Left lung (tissue), 10 donors: ENCODE data around the gene ZSCAN22. TPM values are rescaled to one million over a fixed set of nuclear protein-coding genes. Genes with fewer than 3 reads are reported as not detected.

Experiments used
- ATAC-seq: fragments of 200-7000 bp; cut with Tn5 transposase; one replicate; pipeline ENCODE4 v1.9.1; 2020; ENCODE audit warnings: moderate library complexity
- DNase-seq, 4 donors: peaks; one replicate each; pipeline ENCODE4 v3.0.0-alpha.2; 2013 to 2020
- H3K27ac ChIP-seq, 2 donors: fragments of 200-600 bp; sonication (generic) in 1 of 2; one replicate each; pipeline versions ENCODE4 v1.5.0 to v1.8.0; 2020 to 2021
- H3K27me3 ChIP-seq, 2 donors: fragments of 200-600 bp; sonication (generic) in 1 of 2; one replicate each; pipeline versions ENCODE4 v1.5.0 to v1.8.0; 2020 to 2021
- H3K36me3 ChIP-seq, 2 donors: fragments of 200-600 bp; sonication (generic) in 1 of 2; one replicate each; pipeline versions ENCODE4 v1.5.0 to v1.8.0; 2020 to 2021
- H3K4me1 ChIP-seq, 2 donors: fragments of 200-600 bp; one replicate each; pipeline ENCODE4 v1.8.0; 2021
- H3K4me3 ChIP-seq, 2 donors: fragments of 200-600 bp; sonication (generic) in 1 of 2; one replicate each; pipeline versions ENCODE4 v1.5.0 to v1.8.0; 2020 to 2021; ENCODE audit warnings: mild to moderate bottlenecking in 1 of 2
- H3K9me3 ChIP-seq, 2 donors: fragments of 200-600 bp; sonication (generic) in 1 of 2; one replicate each; pipeline versions ENCODE4 v1.5.0 to v1.8.0; 2020 to 2021
- CTCF ChIP-seq, 2 donors: fragments of 200-600 bp; sonication (generic) in 1 of 2; IDR thresholded peaks; one replicate each; pipeline versions ENCODE4 v1.5.0 to v1.8.0; 2021; ENCODE audit warnings: antibody characterized with exemption in 2 of 2
- intact Hi-C, 2 donors: fragments of 100-400 bp; cut with DNase I; formaldehyde crosslinking; loops; one replicate each; pipeline versions ENCODE4 v1.11.2 to v1.14.2; 2022
- polyA plus RNA-seq, 6 donors: library from polyadenylated mRNA; unstranded; fragments of 120-200 nt; gene quantifications; one replicate each; pipeline ENCODE4 v1.2.1, GENCODE V29; 2013; ENCODE audit not compliant: insufficient read length in 6 of 6
- total RNA-seq, 2 donors: library from RNA; stranded (reverse); fragmentation: NEBNext Ultra II Directional; extraction: Animal tissue kit (Norgen Biotek cat#: 25700); gene quantifications; one replicate each; pipeline ENCODE4 v1.2.1, GENCODE V29; 2021
- donor health status: DM: no; HTN: yes; CAD: no.
- donor health status: DM: no; HTN: no; CAD: no.

ZSCAN22 gene
- total and polyA plus RNA-seq, 8 donors = 3.4 to 5.0 (median 4.0) TPM

- H3K36me3 ChIP-seq = no peaks in the 10 kb centered on the region
- H3K9me3 ChIP-seq = no peaks in the 10 kb centered on the region
- TF ChIP-seq CTCF (IDR thresholded peaks at IDR 0.05) = no peak
- ATAC-seq (no peak), DNase-seq (peak in 1 of 4 donors; percentile 61)
- H3K4me3 ChIP-seq = no peak overlapping the region
- no peaks in the 10 kb centered on the region for H3K27me3 ChIP-seq
- no peak overlapping the region for H3K27ac ChIP-seq
- intact Hi-C loops = no loop called here
- H3K4me1 ChIP-seq = peaks cover under 1 to 15% of the 10 kb centered on the region in 2 donors
Measured at GRCh38 chr19:58366585-58367430, 40.0 kb downstream of the ZSCAN22 start.

GRCh38 chr19:58367698-58368454, 41.1 kb downstream of the ZSCAN22 start:
- H3K36me3 ChIP-seq = no peaks in the 10 kb centered on the region
- intact Hi-C loops = no loop called here
- peaks cover 0 to 13% of the 10 kb centered on the region in 2 donors for H3K4me1 ChIP-seq
- H3K27ac ChIP-seq = no peak overlapping the region
- no peak overlapping the region for H3K4me3 ChIP-seq
- no peaks in the 10 kb centered on the region for H3K27me3 ChIP-seq
- H3K9me3 ChIP-seq = no peaks in the 10 kb centered on the region
- no peak for TF ChIP-seq CTCF (IDR thresholded peaks at IDR 0.05)
- DNase-seq = peak in 1 of 4 donors; percentile 77
- ATAC-seq = no peak

- intact Hi-C loops = no loop called here
- H3K27me3 ChIP-seq = no peaks in the 10 kb centered on the region
- no peak overlapping the region for H3K27ac ChIP-seq
- peaks cover 0 to 6% of the 10 kb centered on the region in 2 donors for H3K4me1 ChIP-seq
- H3K36me3 ChIP-seq = no peaks in the 10 kb centered on the region
- no peak overlapping the region for H3K4me3 ChIP-seq
- H3K9me3 ChIP-seq = no peaks in the 10 kb centered on the region
- ATAC-seq (no peak), DNase-seq (peak in 1 of 4 donors; percentile 74)
- no peak for TF ChIP-seq CTCF (IDR thresholded peaks at IDR 0.05)
Measured at GRCh38 chr19:58368561-58369360, 42.0 kb downstream of the ZSCAN22 start.

GRCh38 chr19:58372311-58373133, 45.7 kb downstream of the ZSCAN22 start:
- DNase-seq = peak in 2 of 4 donors; percentile 37 to 43
- Histone ChIP-seq H3K4me1 (no peaks in the 10 kb centered on the region), H3K27me3 (no peaks in the 10 kb centered on the region), H3K4me3 (no peak overlapping the region), H3K9me3 (no peaks in the 10 kb centered on the region), H3K36me3 (no peaks in the 10 kb centered on the region), H3K27ac (no peak overlapping the region)
- intact Hi-C loops = no loop called here
- TF ChIP-seq CTCF (IDR thresholded peaks at IDR 0.05) = no peak
- peak; percentile 91 for ATAC-seq
